ENCODE results near the gene TF. TPM values are rescaled to one million over a fixed set of nuclear protein-coding genes. Genes with fewer than 3 reads are reported as not detected.

The TF gene
- total RNA-seq, 1 experiment from 2014 or later, result 0.09 TPM

- Histone ChIP-seq H4K91ac (ENCODE audit: insufficient read length, low read depth, low read length) (no peak overlapping the region), H2BK15ac (ENCODE audit: low read depth, low read length) (no peak overlapping the region), H4K20me1 (ENCODE audit: control insufficient read depth, insufficient read depth, insufficient read length) (no peaks in the 10 kb centered on the region), H3K79me1 (ENCODE audit: insufficient read depth, low read depth, low read length, poor library complexity, severe bottlenecking) (no peaks in the 10 kb centered on the region), H3K27me3 (ENCODE audit: insufficient read depth, low read length) (no peaks in the 10 kb centered on the region), H4K5ac (ENCODE audit: insufficient read length, low read depth, low read length) (no peak overlapping the region), H3K4ac (ENCODE audit: low read depth, low read length) (no peak overlapping the region), H3T11ph (ENCODE audit: low read length) (no peak overlapping the region), H2BK5ac (ENCODE audit: insufficient read length, low read length) (no peak overlapping the region), H3K4me2 (ENCODE audit: insufficient read depth, insufficient read length, low read length) (no peak overlapping the region), H2AFZ (ENCODE audit: low read length) (no peak overlapping the region), H3K18ac (ENCODE audit: insufficient read length, low read depth, low read length) (no peak overlapping the region), H2BK12ac (ENCODE audit: insufficient read length, low read depth, low read length) (no peak overlapping the region), H3K14ac (ENCODE audit: insufficient read depth, low read length) (no peak overlapping the region), H2BK20ac (ENCODE audit: low read depth, low read length, poor library complexity, severe bottlenecking) (no peak overlapping the region), H3K56ac (ENCODE audit: insufficient read length, low read depth, low read length) (no peak overlapping the region), H2BK120ac (ENCODE audit: low read depth, low read length, poor library complexity, severe bottlenecking) (no peak overlapping the region), H3K23me2 (ENCODE audit: insufficient read length, low read depth, low read length, poor library complexity, severe bottlenecking) (no peaks in the 10 kb centered on the region), H3K27ac (ENCODE audit: insufficient read length, low read depth, low read length) (no peak overlapping the region), H2AK5ac (ENCODE audit: insufficient read length, low read length) (no peak overlapping the region), H3K9ac (ENCODE audit: extremely low read depth, insufficient read length, low read length) (no peak overlapping the region), H4K8ac (replicated peaks; ENCODE audit: insufficient read length, low read depth, low read length) (no peak overlapping the region), H3K4me1 (ENCODE audit: insufficient read depth, low read length) (no peaks in the 10 kb centered on the region), H3K9me3 (ENCODE audit: control insufficient read depth, low read depth, low read length) (no peaks in the 10 kb centered on the region), H3K79me2 (ENCODE audit: insufficient read depth, low read length) (no peaks in the 10 kb centered on the region), H3K23ac (ENCODE audit: insufficient read length, low read depth, low read length) (no peak overlapping the region)
- Mint-ChIP-seq H3K27me3 (ENCODE audit: low read depth) (peaks cover 16% of the 10 kb centered on the region), H3K36me3 (ENCODE audit: insufficient read depth in 1 of 3, low read depth in 3 of 3) (peaks cover 0 to 2% (median 0%) of the 10 kb centered on the region in 3 experiments; a peak in 2 of 7 replicates), H3K9me3 (peaks cover 0 to 4% of the 10 kb centered on the region in 2 experiments; a peak in 2 of 5 replicates), H3K27ac (peak overlapping the region in 1 of 3 experiments; percentile 16; a peak in 1 of 7 replicates), H3K4me3 (no peak overlapping the region), H3K4me1 (no peaks in the 10 kb centered on the region)
- TF ChIP-seq, protein P1, sequence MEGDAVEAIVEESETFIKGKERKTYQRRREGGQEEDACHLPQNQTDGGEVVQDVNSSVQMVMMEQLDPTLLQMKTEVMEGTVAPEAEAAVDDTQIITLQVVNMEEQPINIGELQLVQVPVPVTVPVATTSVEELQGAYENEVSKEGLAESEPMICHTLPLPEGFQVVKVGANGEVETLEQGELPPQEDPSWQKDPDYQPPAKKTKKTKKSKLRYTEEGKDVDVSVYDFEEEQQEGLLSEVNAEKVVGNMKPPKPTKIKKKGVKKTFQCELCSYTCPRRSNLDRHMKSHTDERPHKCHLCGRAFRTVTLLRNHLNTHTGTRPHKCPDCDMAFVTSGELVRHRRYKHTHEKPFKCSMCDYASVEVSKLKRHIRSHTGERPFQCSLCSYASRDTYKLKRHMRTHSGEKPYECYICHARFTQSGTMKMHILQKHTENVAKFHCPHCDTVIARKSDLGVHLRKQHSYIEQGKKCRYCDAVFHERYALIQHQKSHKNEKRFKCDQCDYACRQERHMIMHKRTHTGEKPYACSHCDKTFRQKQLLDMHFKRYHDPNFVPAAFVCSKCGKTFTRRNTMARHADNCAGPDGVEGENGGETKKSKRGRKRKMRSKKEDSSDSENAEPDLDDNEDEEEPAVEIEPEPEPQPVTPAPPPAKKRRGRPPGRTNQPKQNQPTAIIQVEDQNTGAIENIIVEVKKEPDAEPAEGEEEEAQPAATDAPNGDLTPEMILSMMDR (conservative IDR thresholded peaks at IDR 0.05), result no peak
- DNase-seq, result no peak
- WGBS (ENCODE audit: extremely low coverage, insufficient read length, low lambda C conversion rate), result no CpG with 5 or more reads among the region's 1 CpG
Measured at GRCh38 chr3:133703915-133704314, 42.3 kb upstream of the TF start.

Measured in H9 (cell line).